ENCODE data around the gene JAG1.

- no peak for TF ChIP-seq POLR2A (IDR thresholded peaks at IDR 0.05)
- peak in 3 of 6 experiments; percentile 18 to 33 (median 30) for TF ChIP-seq CTCF (IDR thresholded peaks at IDR 0.05)
These were observed 6.1 kb downstream of the JAG1 start for GRCh38 chr20:10667560-10668167.
